Tibial artery (tissue), 4 donors: ENCODE results near the gene SEPTIN8.
A peak's percentile ranks its signal among the peaks of the same experiment; 100 is the strongest.

Source experiments
- DNase-seq, 2 donors: peaks; one replicate each; pipeline ENCODE4 v3.0.0-alpha.2; 2019
- H3K27ac ChIP-seq, 2 donors: fragments of 200-600 bp; sonication (generic) in 1 of 2; 1 replicate in 1 of 2; 2 replicates in 1 of 2; pipeline ENCODE4 v1.5.1; 2018 to 2019; ENCODE audit warnings: mild to moderate bottlenecking in 1 of 2
- H3K27me3 ChIP-seq, 2 donors: fragments of 200-600 bp; sonication (generic) in 1 of 2; one replicate each; pipeline versions ENCODE4 v1.5.1 to v1.6.0; 2016 to 2019
- H3K36me3 ChIP-seq, 3 donors: fragments of 200-600 bp; sonication (generic) in 2 of 3; one replicate each; pipeline ENCODE4 v1.5.1; 2016 to 2019; ENCODE audit warnings: mild to moderate bottlenecking in 2 of 3
- H3K4me1 ChIP-seq, 4 donors: fragments of 200-600 bp; sonication (generic) in 2 of 4; 1 replicate in 3 of 4; 2 replicates in 1 of 4; pipeline ENCODE4 v1.5.1; 2016 to 2019
- H3K4me3 ChIP-seq, 2 donors: fragments of 200-600 bp; sonication (generic) in 1 of 2; 1 replicate in 1 of 2; 2 replicates in 1 of 2; pipeline ENCODE4 v1.5.1; 2018 to 2019; ENCODE audit warnings: mild to moderate bottlenecking in 2 of 2
- H3K9me3 ChIP-seq, 3 donors: fragments of 200-600 bp; sonication (generic) in 1 of 3; one replicate each; pipeline ENCODE4 v1.5.1; 2016 to 2019
- intact Hi-C: fragments of 100-400 bp; cut with DNase I; formaldehyde crosslinking; loops from one replicate; pipeline ENCODE4 v1.15.0; 2023; ENCODE audit warnings: low total_unique reads
- TF ChIP-seq, protein P1 (sequence below), 2 experiments: fragments of 200-600 bp in 1 of 2; fragments of 450-650 bp in 1 of 2; IDR thresholded peaks; one replicate each; pipeline ENCODE4 v1.5.1; 2017 to 2019; ENCODE audit warnings: antibody characterized with exemption in 2 of 2, mild to moderate bottlenecking in 1 of 2, moderate library complexity in 1 of 2

The SEPTIN8 gene

DNA sequence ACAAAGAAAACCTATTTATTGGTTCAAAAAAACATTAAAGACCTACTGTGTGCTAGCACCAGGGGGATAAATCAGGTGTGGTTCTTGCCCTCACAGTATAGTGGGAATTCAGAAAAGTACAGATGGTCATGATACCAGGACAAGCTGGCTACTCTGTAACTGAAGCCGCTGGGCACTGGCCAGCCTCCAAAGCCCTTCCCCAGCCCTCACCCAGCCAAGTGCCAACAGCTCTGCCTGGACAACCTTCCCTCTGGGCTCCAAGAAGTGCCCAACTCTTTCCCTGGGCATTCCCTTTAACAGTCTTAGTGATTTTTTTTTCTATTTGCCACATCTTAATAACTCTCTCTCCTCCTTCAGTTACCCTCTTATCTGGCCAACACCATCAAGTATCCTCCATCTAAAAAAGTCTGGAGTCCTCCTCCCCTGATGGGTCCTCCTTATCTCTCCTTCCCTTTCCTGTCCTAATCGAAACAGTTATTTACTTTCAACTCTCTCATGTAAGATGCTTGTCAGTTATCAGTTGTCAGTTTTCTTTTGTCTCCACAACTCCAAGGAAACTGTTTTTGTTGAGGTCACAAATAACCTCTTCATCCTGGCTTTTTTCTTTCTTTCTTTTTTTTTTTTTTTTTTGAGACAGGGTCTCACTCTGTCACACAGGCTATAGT is 13.3 kb upstream of the SEPTIN8 start:
- intact Hi-C loops: no loop called here
- DNase-seq: no peak

DNA sequence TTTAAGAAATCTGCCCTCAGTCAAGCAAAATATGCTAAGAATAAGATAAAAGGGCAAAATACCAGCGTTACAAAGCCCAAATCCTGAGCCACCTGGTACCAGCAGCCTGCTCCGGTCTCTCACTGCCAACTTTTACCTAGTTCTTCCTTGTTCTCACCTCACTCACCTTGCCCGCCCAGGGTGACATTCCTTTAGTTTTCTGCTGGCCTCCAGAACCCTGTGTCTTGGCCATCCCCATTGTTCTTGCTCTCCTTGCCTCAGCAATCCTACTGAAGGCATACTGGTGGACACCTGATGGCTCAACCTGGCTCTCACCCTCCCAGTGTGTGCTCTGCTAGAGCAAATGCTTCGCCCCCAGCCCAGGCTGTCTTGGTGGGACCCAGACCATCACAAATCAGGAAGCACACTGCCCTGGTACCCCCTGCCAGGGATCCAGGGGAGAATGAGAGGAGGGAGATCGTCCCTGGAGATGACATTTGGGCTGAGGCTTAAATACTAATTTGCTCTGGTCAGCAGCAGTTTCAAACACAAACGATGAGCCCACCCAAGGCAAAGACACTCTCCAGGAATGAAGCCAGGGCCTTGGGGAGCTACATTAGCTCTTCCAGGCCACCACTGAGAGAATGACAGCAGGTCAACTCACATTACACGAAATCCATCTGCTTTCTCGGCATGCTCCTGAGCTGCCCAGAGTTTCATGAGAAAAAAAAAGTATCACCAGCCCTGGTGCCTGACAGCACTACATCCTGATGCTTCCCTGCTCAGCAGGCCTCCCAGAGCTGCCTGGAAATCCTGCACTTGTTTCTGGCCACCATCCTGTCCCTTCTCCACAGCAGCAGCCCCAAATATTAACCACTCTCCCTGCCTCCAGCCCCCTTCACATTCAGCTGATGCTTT is 12.2 kb upstream of the SEPTIN8 start:
- no peaks in the 10 kb centered on the region for H3K36me3 ChIP-seq
- H3K27ac ChIP-seq: no peak overlapping the region
- intact Hi-C loops: no loop called here
- H3K27me3 ChIP-seq: no peaks in the 10 kb centered on the region
- H3K4me3 ChIP-seq: no peak overlapping the region
- H3K4me1 ChIP-seq: peaks cover 0 to 4% (median 0%) of the 10 kb centered on the region in 4 donors
- TF ChIP-seq, protein P1, sequence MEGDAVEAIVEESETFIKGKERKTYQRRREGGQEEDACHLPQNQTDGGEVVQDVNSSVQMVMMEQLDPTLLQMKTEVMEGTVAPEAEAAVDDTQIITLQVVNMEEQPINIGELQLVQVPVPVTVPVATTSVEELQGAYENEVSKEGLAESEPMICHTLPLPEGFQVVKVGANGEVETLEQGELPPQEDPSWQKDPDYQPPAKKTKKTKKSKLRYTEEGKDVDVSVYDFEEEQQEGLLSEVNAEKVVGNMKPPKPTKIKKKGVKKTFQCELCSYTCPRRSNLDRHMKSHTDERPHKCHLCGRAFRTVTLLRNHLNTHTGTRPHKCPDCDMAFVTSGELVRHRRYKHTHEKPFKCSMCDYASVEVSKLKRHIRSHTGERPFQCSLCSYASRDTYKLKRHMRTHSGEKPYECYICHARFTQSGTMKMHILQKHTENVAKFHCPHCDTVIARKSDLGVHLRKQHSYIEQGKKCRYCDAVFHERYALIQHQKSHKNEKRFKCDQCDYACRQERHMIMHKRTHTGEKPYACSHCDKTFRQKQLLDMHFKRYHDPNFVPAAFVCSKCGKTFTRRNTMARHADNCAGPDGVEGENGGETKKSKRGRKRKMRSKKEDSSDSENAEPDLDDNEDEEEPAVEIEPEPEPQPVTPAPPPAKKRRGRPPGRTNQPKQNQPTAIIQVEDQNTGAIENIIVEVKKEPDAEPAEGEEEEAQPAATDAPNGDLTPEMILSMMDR (IDR thresholded peaks at IDR 0.05): no peak
- no peak for DNase-seq
- no peaks in the 10 kb centered on the region for H3K9me3 ChIP-seq

More for the DNA sequence above, 13.3 kb upstream of the SEPTIN8 start:
- Histone ChIP-seq H3K27me3 (no peaks in the 10 kb centered on the region), H3K27ac (no peak overlapping the region), H3K9me3 (no peaks in the 10 kb centered on the region), H3K36me3 (no peaks in the 10 kb centered on the region), H3K4me1 (peaks cover 0 to 4% (median 0%) of the 10 kb centered on the region in 4 donors), H3K4me3 (no peak overlapping the region)
- TF ChIP-seq, protein P1 (IDR thresholded peaks at IDR 0.05): no peak

DNA sequence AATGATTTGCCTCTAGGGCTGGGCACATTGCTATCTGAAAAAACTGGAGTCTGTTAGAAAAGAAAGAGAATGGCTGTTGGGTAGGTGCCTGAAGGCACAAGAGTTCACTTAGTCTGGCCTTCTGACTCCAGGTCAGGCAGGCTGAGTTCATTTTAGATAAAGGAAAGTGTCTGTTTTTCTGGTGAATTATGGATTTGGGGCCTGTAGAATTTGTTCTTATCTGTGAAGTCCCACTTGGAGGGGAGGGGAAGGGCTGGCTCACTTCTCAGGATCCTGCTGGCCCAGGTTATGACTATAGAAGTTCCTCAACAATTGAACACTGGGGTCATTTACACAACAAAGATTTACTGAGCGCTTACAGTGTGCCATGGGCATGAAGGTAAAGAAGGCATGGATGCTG is 11.5 kb upstream of the SEPTIN8 start:
- H3K27ac ChIP-seq: no peak overlapping the region
- no peaks in the 10 kb centered on the region for H3K27me3 ChIP-seq
- no peaks in the 10 kb centered on the region for H3K9me3 ChIP-seq
- TF ChIP-seq, protein P1 (IDR thresholded peaks at IDR 0.05): no peak
- no peak overlapping the region for H3K4me3 ChIP-seq
- no peak for DNase-seq
- H3K4me1 ChIP-seq: peaks cover 0 to 4% (median 0%) of the 10 kb centered on the region in 4 donors
- intact Hi-C loops: no loop called here
- no peaks in the 10 kb centered on the region for H3K36me3 ChIP-seq

DNA sequence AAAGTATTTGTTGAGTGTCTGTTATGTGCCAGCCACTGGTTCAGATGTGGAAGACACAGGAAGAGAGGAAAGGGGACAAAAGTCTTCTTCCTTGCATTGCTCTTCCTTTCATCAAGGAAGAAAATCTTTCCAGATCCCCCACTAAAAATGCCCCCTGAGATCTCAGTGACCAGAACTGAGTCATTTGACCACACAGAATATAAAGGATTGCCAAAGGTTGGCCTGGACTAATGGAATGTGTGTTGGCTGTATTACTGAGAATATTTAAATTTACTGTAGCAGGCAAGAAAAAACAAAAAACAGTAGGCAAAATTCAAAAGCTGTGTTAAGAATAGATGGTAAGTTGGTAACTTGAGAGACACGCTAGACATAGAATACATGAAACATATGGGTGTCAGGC is 10.0 kb upstream of the SEPTIN8 start:
- intact Hi-C loops: no loop called here
- Histone ChIP-seq H3K27ac (no peak overlapping the region), H3K4me3 (no peak overlapping the region), H3K4me1 (peaks cover 0 to 4% (median under 1%) of the 10 kb centered on the region in 4 donors), H3K9me3 (no peaks in the 10 kb centered on the region), H3K36me3 (no peaks in the 10 kb centered on the region), H3K27me3 (no peaks in the 10 kb centered on the region)
- TF ChIP-seq, protein P1 (IDR thresholded peaks at IDR 0.05): no peak
- DNase-seq: no peak

DNA sequence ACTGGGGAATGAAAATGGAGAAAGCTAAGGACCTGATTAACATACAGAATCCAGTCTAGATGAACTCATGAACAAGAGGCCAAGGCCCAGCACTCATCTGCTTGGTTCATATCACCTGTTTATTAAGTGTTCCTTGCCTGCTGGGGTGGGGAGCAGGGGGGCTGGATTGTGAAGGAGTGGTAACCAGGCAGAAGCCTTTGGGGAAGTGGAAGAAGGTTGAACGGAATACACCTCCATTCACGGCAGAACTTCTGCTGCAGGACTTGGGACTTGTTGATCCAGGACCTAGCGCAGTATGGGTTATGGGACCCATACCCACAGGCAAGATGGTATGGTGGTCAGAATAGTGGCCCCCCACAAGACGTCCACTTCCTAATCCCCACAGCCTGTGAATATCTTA is 8.8 kb upstream of the SEPTIN8 start:
- intact Hi-C loops: no loop called here
- no peaks in the 10 kb centered on the region for H3K27me3 ChIP-seq
- H3K4me1 ChIP-seq: peaks cover 0 to 6% (median 2%) of the 10 kb centered on the region in 4 donors
- peak overlapping the region in 1 of 2 donors; percentile 4 for H3K27ac ChIP-seq
- no peaks in the 10 kb centered on the region for H3K36me3 ChIP-seq
- TF ChIP-seq, protein P1 (IDR thresholded peaks at IDR 0.05): no peak
- H3K4me3 ChIP-seq: no peak overlapping the region
- H3K9me3 ChIP-seq: no peaks in the 10 kb centered on the region
- no peak for DNase-seq
